SU-DHL-6 (cell line): ENCODE measurements around the gene SULF2.

Experiments used
- EZH2phosphoT487 ChIP-seq: fragments of 200-600 bp; sonication (generic), shearing (Covaris generic); conservative IDR thresholded peaks from 2 replicates; pipeline ENCODE4 v1.6.1; 2018; ENCODE audit warnings: mild to moderate bottlenecking, antibody characterized with exemption, low read length, moderate library complexity, mixed read lengths
- TF ChIP-seq, protein P1 (sequence below): fragments of 200-600 bp; sonication (generic); IDR thresholded peaks from one replicate; pipeline ENCODE4 v1.5.1; 2017; ENCODE audit warnings: antibody characterized with exemption, mild to moderate bottlenecking, low read length, moderate library complexity; ENCODE audit not compliant: insufficient read depth, poor library complexity, severe bottlenecking

DNA sequence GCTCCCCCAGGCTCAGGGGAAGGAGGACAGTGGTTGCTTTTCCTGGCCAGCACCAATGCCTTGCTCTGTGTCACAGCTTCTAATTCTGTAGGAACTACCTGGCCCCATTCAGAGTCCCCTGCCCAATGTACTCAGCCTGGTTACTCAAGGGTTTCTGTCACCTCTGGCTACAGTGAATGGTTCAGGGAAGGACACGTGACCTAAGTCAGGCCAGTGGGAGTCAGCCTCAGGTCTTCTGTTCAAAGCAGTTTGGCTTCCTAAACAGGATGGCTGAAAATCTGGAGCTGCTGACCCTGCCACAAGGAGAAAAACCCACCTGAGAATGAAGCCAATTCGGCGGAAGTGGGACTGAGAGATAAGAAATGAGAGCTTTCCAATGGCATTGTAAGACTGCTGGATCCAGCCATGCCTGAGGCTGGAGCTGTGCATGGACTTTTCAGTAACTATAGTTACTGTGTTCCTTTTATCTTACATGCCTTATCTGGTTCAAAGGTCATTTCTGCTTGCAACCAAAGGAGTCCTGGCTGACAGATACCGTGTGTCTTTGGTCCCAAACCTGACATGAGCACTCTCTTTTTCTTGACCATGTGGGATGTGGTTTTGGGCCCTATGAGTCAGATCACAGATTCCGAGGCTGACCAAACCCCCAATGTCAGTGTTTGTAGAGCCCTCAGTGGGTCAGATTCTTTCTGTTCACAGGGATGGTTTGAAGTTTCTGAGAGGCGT, 104.3 kb downstream of the SULF2 start:
- TF ChIP-seq, protein P1, sequence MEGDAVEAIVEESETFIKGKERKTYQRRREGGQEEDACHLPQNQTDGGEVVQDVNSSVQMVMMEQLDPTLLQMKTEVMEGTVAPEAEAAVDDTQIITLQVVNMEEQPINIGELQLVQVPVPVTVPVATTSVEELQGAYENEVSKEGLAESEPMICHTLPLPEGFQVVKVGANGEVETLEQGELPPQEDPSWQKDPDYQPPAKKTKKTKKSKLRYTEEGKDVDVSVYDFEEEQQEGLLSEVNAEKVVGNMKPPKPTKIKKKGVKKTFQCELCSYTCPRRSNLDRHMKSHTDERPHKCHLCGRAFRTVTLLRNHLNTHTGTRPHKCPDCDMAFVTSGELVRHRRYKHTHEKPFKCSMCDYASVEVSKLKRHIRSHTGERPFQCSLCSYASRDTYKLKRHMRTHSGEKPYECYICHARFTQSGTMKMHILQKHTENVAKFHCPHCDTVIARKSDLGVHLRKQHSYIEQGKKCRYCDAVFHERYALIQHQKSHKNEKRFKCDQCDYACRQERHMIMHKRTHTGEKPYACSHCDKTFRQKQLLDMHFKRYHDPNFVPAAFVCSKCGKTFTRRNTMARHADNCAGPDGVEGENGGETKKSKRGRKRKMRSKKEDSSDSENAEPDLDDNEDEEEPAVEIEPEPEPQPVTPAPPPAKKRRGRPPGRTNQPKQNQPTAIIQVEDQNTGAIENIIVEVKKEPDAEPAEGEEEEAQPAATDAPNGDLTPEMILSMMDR, result no peak
- TF ChIP-seq EZH2phosphoT487, result no peak
